HG03558 (cell line): ENCODE data around the gene STH.
"Not testable (repeated sequence)": the region's sequence is repeated elsewhere in the genome, so short reads cannot be mapped to it uniquely, and the experiment has no call there.

Source experiments
- ATAC-seq: cut with Tn5 transposase; IDR thresholded peaks from one replicate; pipeline ENCODE4 v1.9.1; 2021; ENCODE audit warnings: moderate number of reproducible peaks; ENCODE audit not compliant: unreplicated experiment; ENCODE audit errors: extremely low read depth

The STH gene

GRCh38 chr17:45998987-45999899 is at the start of gene STH:
TSS of gene STH (plus strand) at chr17:45999250. CDS start at chr17:45999280, 30 bp downstream.
- ATAC-seq, result no peak

- ATAC-seq, result no peak
Observed at GRCh38 chr17:45949755-45950320, 49.2 kb upstream of the STH start.

DNA sequence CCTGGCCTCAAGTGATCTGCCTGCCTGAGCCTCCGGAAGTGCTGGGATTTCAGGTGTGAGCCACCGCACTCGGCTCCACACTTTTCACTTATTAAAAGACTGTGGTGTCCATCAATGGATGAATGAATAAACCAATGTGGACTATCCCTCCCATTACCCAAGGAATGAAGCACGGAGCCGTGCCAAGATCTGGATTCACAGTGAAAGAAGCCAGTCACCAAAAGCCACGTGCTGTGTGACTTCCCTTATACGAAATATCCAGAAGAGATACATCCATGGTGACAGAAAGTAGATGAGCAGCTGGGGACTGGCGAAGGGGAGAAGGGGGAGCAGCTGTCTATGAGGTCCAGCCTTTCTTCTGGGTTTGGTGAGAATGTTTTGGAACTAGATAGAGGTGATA is 48.2 kb upstream of the STH start:
- no peak for ATAC-seq

DNA sequence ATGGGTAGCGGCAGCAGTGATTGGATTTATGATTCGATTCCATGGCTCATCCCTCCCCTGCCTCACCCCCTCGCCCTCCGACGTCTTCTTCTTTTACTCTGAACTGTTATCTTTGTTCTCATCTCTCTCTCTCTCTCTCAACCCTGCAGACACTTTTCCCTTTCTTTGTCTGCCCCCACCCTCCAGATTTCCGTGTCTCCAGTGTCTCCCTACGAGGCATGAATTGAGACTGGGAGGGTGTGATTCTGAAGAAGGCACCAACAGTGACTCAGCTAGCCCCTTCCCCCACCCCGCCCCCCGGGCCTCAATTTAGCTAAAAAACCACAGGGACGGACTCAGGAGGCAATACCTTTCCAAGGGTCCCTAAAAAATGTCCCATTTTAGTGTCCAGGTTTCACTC is 47.6 kb upstream of the STH start:
- no peak for ATAC-seq

- ATAC-seq, result no peak
Observed at GRCh38 chr17:45951941-45952340, 47.1 kb upstream of the STH start.

GRCh38 chr17:45952814-45953320 is 46.2 kb upstream of the STH start:
- no peak for ATAC-seq

GRCh38 chr17:45953561-45953960 is 45.5 kb upstream of the STH start:
- ATAC-seq, result no peak

- no peak for ATAC-seq
Observed at GRCh38 chr17:45954914-45955313, 44.1 kb upstream of the STH start.

DNA sequence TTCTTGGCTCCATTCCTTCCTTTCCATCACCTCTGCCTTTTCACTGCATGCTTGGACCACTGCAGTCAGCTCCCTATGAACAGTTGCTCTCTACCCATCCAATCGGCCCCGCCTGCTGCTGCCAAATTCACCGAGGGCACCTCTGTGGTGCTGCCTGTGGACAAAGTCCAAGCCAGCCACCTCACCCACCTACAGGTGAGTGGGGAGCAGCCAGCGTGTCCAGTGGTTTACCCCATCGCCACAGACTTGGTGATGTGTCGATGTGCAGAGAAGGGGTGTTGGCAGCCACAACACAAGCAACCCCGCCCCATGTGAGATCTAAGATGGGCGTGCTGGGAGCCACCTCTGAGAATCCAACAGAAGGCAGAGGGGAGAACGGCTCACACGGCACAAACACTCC is 43.7 kb upstream of the STH start:
- no peak for ATAC-seq

- ATAC-seq, result no peak
Observed at GRCh38 chr17:45956090-45956489, 43.0 kb upstream of the STH start.

GRCh38 chr17:45956746-45957145 is 42.3 kb upstream of the STH start:
- ATAC-seq, result not testable (repeated sequence)

GRCh38 chr17:45958307-45958706 is 40.7 kb upstream of the STH start:
- ATAC-seq, result no peak

DNA sequence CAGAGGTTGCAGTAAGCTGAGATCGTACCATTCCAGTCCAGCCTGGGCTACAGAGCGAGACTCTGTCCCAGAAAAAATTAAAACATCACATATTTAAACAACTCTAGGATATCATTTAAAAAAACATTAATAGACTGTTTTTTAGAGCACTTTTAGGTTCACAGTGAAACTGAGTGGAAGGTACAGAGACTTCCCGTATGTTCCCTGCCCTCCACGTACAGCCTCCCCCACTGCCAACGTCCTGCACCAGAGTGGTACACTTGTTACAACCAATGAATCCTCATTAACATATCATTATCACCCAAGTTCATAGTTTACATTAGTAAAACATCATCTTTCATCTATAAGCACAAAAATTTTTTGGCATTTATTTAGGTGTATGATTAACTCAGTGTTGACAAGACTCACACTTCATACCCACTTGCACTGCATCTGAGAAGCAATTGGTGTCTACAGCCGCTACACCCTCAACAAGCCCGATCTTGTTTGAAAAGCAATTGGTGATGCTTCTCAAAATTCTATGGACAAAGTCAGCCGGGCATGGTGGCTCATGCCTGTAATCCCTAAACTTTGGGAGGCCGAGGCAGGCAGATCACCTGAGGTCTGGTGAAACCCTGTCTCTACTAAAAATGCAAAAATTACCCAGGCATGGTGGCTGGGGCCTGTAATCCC is 39.9 kb upstream of the STH start:
- no peak for ATAC-seq

DNA sequence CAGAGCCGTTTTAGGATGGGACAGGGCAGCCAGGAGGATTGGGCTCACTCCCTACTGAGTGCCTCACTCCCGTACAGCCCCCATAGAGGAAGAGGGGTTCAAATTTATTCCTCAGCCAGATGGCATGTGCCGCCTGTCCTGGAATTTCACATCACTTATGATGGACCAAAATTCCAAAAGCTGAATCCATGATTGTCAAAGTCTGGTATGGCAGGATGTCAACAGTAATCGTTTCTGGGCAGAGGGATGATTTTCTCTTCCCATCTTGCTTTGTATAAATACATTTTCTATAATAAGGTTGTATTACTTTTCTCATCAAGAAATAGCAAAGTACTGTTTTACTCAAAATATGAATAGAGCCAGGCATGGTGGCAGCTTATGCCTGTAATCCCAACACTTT is 38.7 kb upstream of the STH start:
- no peak for ATAC-seq

GRCh38 chr17:45961206-45961605 is 37.8 kb upstream of the STH start:
- no peak for ATAC-seq

- no peak for ATAC-seq
Observed at GRCh38 chr17:45962221-45962972, 36.7 kb upstream of the STH start.

DNA sequence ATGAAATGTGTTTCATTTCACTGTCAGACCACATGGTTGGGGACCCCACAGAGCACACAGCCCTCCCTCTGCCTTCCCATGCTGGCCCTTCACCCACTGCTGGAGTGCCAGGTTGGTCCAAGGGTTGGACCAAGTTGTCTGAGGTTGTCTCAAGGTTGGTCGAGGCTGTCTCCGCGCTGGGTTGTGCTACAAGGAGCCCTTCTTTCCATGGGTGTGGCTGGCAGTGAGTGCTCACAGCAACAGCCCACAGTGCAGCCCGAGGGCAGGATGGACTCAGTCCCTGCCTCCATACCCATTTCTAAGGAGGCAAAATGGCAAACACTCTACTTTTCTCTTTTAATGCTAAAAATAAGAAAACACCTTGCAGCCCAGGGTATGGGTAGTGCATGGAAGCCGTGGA is 35.8 kb upstream of the STH start:
- no peak for ATAC-seq

DNA sequence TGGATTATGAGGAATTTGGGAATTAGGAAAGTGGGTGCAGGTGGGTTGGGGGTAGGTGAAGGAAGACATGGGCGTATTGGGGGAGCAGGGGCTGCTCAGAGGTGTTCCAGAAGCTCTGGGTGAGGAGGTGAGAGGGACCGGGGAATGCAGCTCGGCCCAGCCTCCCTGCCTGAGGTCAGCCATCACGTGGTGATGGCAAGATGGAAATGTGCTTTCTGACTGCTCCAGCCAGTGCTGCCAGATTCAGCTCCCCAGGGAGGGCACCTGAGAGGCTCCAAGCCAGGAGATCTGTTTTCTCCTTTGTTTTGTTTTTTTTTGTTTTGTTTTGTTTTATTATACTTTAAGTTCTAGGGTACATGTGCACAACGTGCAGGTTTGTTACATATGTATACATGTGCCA is 35.2 kb upstream of the STH start:
- ATAC-seq, result no peak

- ATAC-seq, result no peak
Observed at GRCh38 chr17:45964634-45965033, 34.4 kb upstream of the STH start.

- ATAC-seq, result no peak
Observed at GRCh38 chr17:45965812-45966211, 33.2 kb upstream of the STH start.
